HEK293 (cell line): ENCODE results near the gene RDH12.

Source experiments
- REST ChIP-seq: fragments of 450-650 bp; formaldehyde crosslinking; IDR thresholded peaks from 2 replicates; pipeline ENCODE4 v1.5.1; 2016; ENCODE audit warnings: missing biosample characterization, missing genetic modification characterization
- ZFHX2 ChIP-seq: fragments of 450-650 bp; formaldehyde crosslinking; conservative IDR thresholded peaks from 2 replicates; pipeline ENCODE4 v1.5.1; 2016; ENCODE audit warnings: missing biosample characterization, missing genetic modification characterization
- ZNF184 ChIP-seq: fragments of 450-650 bp; IDR thresholded peaks from 2 replicates; pipeline ENCODE4 v1.5.1; 2018; ENCODE audit warnings: missing biosample characterization, mild to moderate bottlenecking, missing genetic modification characterization
- ZNF426 ChIP-seq: fragments of 450-650 bp; formaldehyde crosslinking; IDR thresholded peaks from 2 replicates; pipeline ENCODE4 v1.5.1; 2017; ENCODE audit warnings: missing biosample characterization, missing genetic modification characterization, mild to moderate bottlenecking, inconsistent platforms, moderate library complexity
- ZNF529 ChIP-seq: fragments of 450-650 bp; formaldehyde crosslinking; IDR thresholded peaks from 2 replicates; pipeline ENCODE4 v1.5.1; 2017; ENCODE audit warnings: missing genetic modification characterization, missing biosample characterization; ENCODE audit not compliant: insufficient replicate concordance
- ZNF549 ChIP-seq: fragments of 450-650 bp; IDR thresholded peaks from 2 replicates; pipeline ENCODE4 v1.5.1; 2018; ENCODE audit warnings: missing biosample characterization, missing genetic modification characterization, mild to moderate bottlenecking, inconsistent platforms, moderate library complexity
- ZNF76 ChIP-seq: fragments of 450-650 bp; formaldehyde crosslinking; IDR thresholded peaks from 2 replicates; pipeline ENCODE4; 2016; ENCODE audit warnings: low read depth, missing biosample characterization, missing genetic modification characterization, borderline replicate concordance
- ZSCAN18 ChIP-seq: fragments of 450-650 bp; formaldehyde crosslinking; IDR thresholded peaks from 2 replicates; pipeline ENCODE4 v1.5.1; 2016; ENCODE audit warnings: missing biosample characterization, missing genetic modification characterization
- ZSCAN5A ChIP-seq: fragments of 450-650 bp; formaldehyde crosslinking; IDR thresholded peaks from 2 replicates; pipeline ENCODE4 v1.5.1; 2016; ENCODE audit warnings: missing biosample characterization, missing genetic modification characterization
- TF ChIP-seq, protein P1 (sequence below): fragments of 450-650 bp; formaldehyde crosslinking; IDR thresholded peaks from 2 replicates; pipeline ENCODE4 v1.5.1; 2016; ENCODE audit warnings: missing biosample characterization, missing genetic modification characterization

DNA sequence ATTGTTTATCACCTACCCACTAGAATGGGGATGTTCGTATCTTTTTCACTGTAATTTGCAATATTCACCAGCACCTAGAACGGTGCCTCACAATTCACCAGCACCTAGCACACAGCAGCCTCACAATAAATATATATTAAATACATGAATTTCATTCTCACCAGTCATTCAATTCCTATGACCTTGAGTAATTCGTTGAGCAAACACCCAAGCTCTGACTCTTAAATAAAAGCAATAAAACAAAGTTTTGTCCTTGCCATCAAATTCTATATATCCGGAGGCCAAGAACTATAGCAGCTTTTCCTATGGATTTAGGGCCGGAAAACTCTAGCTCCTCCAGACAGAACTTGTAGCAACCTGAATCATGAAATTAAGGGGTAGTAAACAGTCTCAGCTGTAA lies 28.2 kb upstream of the RDH12 start:
- no peak for TF ChIP-seq REST (tag by site-specific recombination)
- TF ChIP-seq ZSCAN18 = no peak
- TF ChIP-seq ZFHX2 = no peak
- no peak for TF ChIP-seq ZNF426
- TF ChIP-seq, protein P1, sequence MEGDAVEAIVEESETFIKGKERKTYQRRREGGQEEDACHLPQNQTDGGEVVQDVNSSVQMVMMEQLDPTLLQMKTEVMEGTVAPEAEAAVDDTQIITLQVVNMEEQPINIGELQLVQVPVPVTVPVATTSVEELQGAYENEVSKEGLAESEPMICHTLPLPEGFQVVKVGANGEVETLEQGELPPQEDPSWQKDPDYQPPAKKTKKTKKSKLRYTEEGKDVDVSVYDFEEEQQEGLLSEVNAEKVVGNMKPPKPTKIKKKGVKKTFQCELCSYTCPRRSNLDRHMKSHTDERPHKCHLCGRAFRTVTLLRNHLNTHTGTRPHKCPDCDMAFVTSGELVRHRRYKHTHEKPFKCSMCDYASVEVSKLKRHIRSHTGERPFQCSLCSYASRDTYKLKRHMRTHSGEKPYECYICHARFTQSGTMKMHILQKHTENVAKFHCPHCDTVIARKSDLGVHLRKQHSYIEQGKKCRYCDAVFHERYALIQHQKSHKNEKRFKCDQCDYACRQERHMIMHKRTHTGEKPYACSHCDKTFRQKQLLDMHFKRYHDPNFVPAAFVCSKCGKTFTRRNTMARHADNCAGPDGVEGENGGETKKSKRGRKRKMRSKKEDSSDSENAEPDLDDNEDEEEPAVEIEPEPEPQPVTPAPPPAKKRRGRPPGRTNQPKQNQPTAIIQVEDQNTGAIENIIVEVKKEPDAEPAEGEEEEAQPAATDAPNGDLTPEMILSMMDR (tag by site-specific recombination) = no peak
- no peak for TF ChIP-seq ZNF184 (tag by site-specific recombination)
- TF ChIP-seq ZNF549 (tag by site-specific recombination) = no peak
- TF ChIP-seq ZNF529 (tag by site-specific recombination) = no peak
- no peak for TF ChIP-seq ZSCAN5A (tag by site-specific recombination)
- no peak for TF ChIP-seq ZNF76
